Fibroblast of peridontal ligament (primary cell): ENCODE measurements around the gene ZNF133.

Source experiments
- DNase-seq: peaks from one replicate; pipeline ENCODE4 v3.0.0-alpha.2; 2010; ENCODE audit errors: extremely low read depth

Gene ZNF133

GRCh38 chr20:18361678-18362077 is 73.4 kb downstream of the ZNF133 start:
- no peak for DNase-seq

DNA sequence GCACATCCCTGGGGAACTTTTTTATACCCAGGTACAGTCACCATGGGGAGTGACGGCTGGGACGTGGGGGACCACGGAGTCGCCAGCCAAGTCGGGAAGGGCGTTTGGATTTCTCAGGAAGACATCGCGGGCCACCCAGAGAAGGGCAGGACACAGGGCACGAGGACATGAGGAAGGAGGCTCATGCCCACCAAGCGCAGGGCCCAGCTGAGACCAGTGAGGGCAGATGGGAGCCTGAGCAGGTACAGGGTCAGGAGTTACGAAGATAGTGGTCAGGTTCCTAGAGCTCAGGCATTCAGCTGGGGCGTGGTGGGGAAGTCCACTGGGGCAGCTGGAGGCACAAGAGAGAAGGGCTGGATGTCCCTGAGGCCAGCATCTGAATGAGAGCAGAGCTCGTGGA is 74.6 kb downstream of the ZNF133 start:
- DNase-seq = no peak

DNA sequence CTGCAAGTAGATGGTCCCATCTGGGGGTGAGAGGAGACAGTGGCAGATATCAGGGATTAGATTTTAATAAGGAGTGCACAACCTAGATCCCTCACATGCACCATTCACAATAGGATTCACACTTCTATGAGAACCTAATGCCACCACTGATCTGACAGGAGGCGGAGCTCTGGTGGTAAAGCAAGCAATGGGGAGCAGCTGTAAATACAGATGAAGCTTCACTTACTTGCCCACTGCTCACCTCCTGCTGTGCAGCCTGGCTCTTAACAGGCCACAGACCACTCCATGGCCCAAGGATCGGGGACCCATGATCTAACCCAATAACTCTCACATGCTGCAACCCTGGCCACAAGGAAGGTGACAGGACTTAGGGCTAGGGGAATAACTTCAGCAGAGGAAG is 75.4 kb downstream of the ZNF133 start:
- DNase-seq = no peak

DNA sequence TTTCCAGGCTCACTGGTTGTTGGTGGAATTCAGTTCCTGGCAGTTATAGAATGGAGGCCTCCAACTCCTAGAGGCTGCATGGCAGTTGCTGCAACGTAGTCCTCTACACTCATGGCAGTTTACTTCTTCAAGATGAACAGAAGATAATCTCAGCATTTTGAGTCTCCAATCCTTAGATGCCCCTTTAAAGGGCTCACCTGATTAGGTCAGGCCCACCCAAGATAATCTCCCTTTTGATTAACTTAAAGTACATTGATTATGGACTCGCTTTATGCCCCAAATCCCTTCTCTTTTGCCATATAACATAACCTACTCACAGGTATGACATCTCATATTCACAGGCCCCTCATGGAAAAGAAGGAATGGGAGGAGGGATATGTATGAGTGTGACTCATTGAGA is 76.4 kb downstream of the ZNF133 start:
- no peak for DNase-seq
